Measurements from ENCODE around the gene TPSAB1. TPM values are rescaled to one million over a fixed set of nuclear protein-coding genes. Genes with fewer than 3 reads are reported as not detected.
"Not testable (repeated sequence)": the region's sequence is repeated elsewhere in the genome, so short reads cannot be mapped to it uniquely, and the experiment has no call there.

The TPSAB1 gene
- polyA plus RNA-seq, 1 experiment, result not detected

DNA sequence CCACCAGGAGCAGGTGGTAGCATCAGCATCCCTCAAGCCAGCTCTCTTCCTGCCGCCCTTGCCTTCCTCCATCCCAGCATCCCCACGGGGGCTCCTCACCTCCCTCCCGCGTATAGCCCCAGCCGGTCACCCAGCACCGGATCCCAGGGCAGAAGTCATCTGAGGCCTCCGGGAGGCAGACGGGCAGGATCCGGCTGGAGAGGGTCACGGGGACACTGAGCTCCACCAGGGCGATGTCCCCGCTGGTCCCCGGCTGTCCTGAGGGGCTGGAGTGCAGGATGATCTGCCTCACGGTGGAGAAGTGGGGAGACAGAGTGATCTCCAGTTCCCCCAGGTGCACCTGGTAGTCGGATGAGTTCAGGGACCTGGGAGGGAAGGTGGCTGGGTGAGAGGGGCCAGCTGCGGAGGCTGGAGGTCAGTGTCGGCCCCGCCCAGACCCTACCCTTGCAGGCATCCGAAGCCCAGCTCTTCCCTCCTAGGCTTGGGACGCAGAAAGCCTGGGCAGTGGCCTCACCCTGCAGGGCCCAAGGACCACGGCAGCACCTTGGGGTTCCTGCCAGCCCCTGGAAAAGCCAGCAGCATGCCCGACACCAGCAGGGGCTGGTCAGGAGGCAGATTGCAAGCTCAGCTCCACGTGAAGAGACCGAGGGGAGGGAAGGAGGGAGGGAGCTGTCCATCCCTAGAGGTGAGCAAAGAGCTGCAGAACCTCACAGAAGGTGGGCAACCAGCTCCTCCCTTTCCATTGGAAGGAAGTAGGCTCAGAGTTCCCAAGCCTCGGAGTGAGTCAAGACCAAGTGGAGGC, 17.8 kb upstream of the TPSAB1 start:
- H3K36me3 ChIP-seq (ENCODE audit: control insufficient read depth, insufficient read depth, low read length), result no peaks in the 10 kb centered on the region
- 0 out of 2 replicates have a peak, but pooled peaks cover 2% of the 10 kb centered on the region for H3K27me3 ChIP-seq (ENCODE audit: control insufficient read depth, insufficient read depth, low read length)
- no peak for DNase-seq (ENCODE audit: low read depth)
- no peak overlapping the region for H3K4me3 ChIP-seq (ENCODE audit: low read depth, low read length)
- CTCF ChIA-PET, result no interaction called here
- POLR2A ChIA-PET, result no interaction called here
- TF ChIP-seq, protein P1, sequence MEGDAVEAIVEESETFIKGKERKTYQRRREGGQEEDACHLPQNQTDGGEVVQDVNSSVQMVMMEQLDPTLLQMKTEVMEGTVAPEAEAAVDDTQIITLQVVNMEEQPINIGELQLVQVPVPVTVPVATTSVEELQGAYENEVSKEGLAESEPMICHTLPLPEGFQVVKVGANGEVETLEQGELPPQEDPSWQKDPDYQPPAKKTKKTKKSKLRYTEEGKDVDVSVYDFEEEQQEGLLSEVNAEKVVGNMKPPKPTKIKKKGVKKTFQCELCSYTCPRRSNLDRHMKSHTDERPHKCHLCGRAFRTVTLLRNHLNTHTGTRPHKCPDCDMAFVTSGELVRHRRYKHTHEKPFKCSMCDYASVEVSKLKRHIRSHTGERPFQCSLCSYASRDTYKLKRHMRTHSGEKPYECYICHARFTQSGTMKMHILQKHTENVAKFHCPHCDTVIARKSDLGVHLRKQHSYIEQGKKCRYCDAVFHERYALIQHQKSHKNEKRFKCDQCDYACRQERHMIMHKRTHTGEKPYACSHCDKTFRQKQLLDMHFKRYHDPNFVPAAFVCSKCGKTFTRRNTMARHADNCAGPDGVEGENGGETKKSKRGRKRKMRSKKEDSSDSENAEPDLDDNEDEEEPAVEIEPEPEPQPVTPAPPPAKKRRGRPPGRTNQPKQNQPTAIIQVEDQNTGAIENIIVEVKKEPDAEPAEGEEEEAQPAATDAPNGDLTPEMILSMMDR (IDR thresholded peaks at IDR 0.05; ENCODE audit: insufficient read depth, low read depth, low read length), result no peak

- CTCF ChIA-PET, result no interaction called here
- Histone ChIP-seq H3K27me3 (ENCODE audit: control insufficient read depth, insufficient read depth, low read length) (0 out of 2 replicates have a peak, but pooled peaks cover 2% of the 10 kb centered on the region), H3K4me3 (ENCODE audit: low read depth, low read length) (no peak overlapping the region), H3K36me3 (ENCODE audit: control insufficient read depth, insufficient read depth, low read length) (no peaks in the 10 kb centered on the region)
- POLR2A ChIA-PET, result no interaction called here
- TF ChIP-seq, protein P1 (IDR thresholded peaks at IDR 0.05; ENCODE audit: insufficient read depth, low read depth, low read length), result no peak
- no peak for DNase-seq (ENCODE audit: low read depth)
These were observed 16.9 kb upstream of the TPSAB1 start for GRCh38 chr16:1223355-1224214.

DNA sequence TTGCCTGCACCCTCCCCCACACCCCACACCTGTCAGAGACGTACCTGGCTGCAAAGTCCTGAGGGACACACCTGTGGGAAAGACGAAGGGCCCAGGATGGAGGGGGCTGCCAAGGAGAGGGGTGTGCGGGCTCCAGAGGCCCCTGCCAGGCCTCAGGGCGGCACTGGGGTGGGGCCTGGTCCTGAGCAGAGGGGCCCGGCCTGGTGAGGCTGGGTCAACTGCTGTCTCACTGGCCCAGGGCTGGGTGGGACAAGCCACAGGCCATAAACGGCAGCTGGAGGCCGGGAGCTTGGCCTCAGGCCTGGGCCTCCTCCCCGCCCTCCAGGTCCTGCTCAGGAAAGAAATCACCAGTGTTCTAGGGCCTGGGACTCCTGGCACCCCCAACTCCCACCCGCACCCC, 15.9 kb upstream of the TPSAB1 start:
- Histone ChIP-seq H3K4me3 (ENCODE audit: low read depth, low read length) (no peak overlapping the region), H3K36me3 (ENCODE audit: control insufficient read depth, insufficient read depth, low read length) (no peaks in the 10 kb centered on the region), H3K27me3 (ENCODE audit: control insufficient read depth, insufficient read depth, low read length) (0 out of 2 replicates have a peak, but pooled peaks cover 2% of the 10 kb centered on the region)
- DNase-seq (ENCODE audit: low read depth), result no peak
- POLR2A ChIA-PET, result no interaction called here
- TF ChIP-seq, protein P1 (IDR thresholded peaks at IDR 0.05; ENCODE audit: insufficient read depth, low read depth, low read length), result no peak
- CTCF ChIA-PET, result no interaction called here

DNA sequence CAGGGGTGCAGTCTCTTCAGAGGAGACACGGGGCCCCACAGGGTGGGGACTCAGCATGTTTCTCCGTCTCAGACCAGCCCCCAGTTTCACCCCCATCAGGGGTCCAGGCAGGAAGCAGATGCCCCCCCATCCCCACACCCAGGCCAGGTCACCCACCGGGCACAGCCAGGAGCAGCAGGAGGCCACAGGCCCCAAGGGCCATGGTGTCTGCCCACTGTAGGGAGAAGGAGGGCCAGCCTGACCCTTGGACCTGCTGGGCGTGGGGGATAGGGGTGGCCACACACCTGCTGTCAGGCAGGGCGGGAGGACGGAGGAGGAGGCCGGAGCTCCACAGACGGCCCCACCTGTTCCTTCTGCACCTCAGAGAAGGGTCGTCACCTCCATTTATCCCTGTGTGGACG, 15.5 kb upstream of the TPSAB1 start, which contains the start of gene TPSG1:
Gene TPSG1, minus strand, starts transcription at position 218 of the 401 bp plus-strand sequence. Its CDS starts 16 bp downstream, at position 202.
- CTCF ChIA-PET, result no interaction called here
- no peak for DNase-seq (ENCODE audit: low read depth)
- Histone ChIP-seq H3K36me3 (ENCODE audit: control insufficient read depth, insufficient read depth, low read length) (no peaks in the 10 kb centered on the region), H3K27me3 (ENCODE audit: control insufficient read depth, insufficient read depth, low read length) (0 out of 2 replicates have a peak, but pooled peaks cover 2% of the 10 kb centered on the region), H3K4me3 (ENCODE audit: low read depth, low read length) (no peak within 1 kb of the TSS)
- POLR2A ChIA-PET, result no interaction called here
- TF ChIP-seq, protein P1 (IDR thresholded peaks at IDR 0.05; ENCODE audit: insufficient read depth, low read depth, low read length), result no peak

DNA sequence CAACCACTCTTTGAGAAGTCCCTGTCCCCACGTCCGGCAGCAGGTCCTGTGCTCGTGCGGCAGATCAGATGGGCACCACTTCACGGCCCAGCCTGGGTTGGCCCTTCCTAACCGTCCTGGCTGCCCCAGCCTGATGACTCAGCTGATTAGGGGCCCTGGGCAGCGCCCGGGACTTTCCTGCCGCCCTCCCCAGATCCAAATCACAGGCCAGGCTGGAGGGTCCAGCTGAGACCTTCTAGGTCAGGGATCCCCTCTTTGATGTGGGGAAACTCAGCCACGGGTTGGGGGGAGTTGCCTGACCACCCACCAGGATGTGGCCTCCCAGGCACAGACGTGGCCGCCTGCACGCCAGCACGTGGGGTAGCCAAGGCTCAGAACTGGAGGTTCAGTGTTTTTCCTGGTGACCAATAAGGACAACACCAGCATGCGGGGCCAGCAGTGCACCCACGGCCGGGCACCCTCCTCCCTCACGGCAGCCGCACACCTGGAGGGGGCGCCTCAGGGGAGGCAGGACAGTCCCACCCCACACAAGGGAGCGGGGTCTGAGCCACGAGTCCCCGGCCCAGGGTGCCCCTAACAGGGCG, 14.7 kb upstream of the TPSAB1 start:
- CTCF ChIA-PET; POLR2A ChIA-PET; DNase-seq (ENCODE audit: low read depth): not testable (repeated sequence)

DNA sequence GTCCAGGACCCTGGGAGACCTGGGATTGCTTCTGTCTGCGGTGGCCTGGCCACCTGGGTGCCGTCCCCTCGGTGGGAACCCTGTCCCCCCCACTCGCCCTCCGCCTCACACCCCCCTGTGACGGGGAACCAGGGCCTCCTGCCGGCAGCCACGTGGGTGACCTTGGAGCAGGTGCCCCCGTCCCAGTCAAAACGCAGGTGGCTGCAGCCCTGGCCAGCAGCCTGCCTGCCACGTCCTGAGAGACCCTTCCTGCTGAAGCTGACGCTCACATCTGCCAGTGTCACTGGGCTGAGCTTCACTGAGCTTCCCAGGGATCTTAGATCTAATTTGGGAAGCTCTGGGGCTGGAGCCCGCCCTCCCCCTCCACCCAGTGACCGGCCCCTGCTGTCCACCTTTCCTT, 13.8 kb upstream of the TPSAB1 start:
- POLR2A ChIA-PET; DNase-seq (ENCODE audit: low read depth); CTCF ChIA-PET: not testable (repeated sequence)

More for the DNA sequence above, 14.7 kb upstream of the TPSAB1 start:
- not testable (repeated sequence) for H3K36me3 ChIP-seq (ENCODE audit: control insufficient read depth, insufficient read depth, low read length); H3K27me3 ChIP-seq (ENCODE audit: control insufficient read depth, insufficient read depth, low read length); H3K4me3 ChIP-seq (ENCODE audit: low read depth, low read length)

GRCh38 chr16:1228227-1228626, 12.3 kb upstream of the TPSAB1 start:
- DNase-seq (ENCODE audit: low read depth); H3K27me3 ChIP-seq (ENCODE audit: control insufficient read depth, insufficient read depth, low read length); H3K36me3 ChIP-seq (ENCODE audit: control insufficient read depth, insufficient read depth, low read length); CTCF ChIA-PET; H3K4me3 ChIP-seq (ENCODE audit: low read depth, low read length); POLR2A ChIA-PET: not testable (repeated sequence)

More for the DNA sequence above, 13.8 kb upstream of the TPSAB1 start:
- not testable (repeated sequence) for H3K36me3 ChIP-seq (ENCODE audit: control insufficient read depth, insufficient read depth, low read length); H3K4me3 ChIP-seq (ENCODE audit: low read depth, low read length); H3K27me3 ChIP-seq (ENCODE audit: control insufficient read depth, insufficient read depth, low read length)

DNA sequence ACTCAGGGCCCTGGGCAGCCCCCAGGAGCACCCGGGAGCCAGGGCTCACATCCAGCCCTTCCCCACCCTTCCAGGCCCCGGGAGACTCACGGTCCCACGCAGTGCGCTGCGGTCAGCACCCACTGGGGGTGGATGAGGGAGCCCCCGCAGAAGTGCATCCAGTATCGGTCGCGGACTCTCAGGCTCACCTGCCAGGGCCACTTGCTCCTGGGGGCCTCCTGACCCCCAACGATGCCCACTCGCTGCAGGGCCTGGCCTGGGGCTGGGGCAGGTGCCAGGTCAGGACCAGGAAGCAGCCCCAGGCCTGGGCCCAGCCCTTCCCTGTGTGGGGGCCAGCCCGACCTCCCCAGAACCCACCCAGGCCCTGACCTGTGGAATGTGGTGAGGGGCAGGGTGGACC, 11.0 kb upstream of the TPSAB1 start:
- H3K27me3 ChIP-seq (ENCODE audit: control insufficient read depth, insufficient read depth, low read length); POLR2A ChIA-PET; H3K4me3 ChIP-seq (ENCODE audit: low read depth, low read length); CTCF ChIA-PET; H3K36me3 ChIP-seq (ENCODE audit: control insufficient read depth, insufficient read depth, low read length); DNase-seq (ENCODE audit: low read depth): not testable (repeated sequence)
